ENCODE data around the gene SDCCAG8.

GRCh38 chr1:243434594-243434993, 178.8 kb downstream of the SDCCAG8 start:
- TF ChIP-seq POLR2A (IDR thresholded peaks at IDR 0.05; ENCODE audit: low read length) (no peak), GATA1 (IDR thresholded peaks at IDR 0.05; ENCODE audit: low read depth, low read length) (no peak)

All from erythroblast (primary cell).